Activated T-cell treated with anti-CD3 and anti-CD28 coated beads for 1 hour (primary cell): ENCODE data around the gene NLGN4X.

Source experiments
- DNase-seq: peaks from one replicate; pipeline ENCODE4 v3.0.0-alpha.2; 2020; ENCODE audit warnings: low read depth

Gene NLGN4X

DNA sequence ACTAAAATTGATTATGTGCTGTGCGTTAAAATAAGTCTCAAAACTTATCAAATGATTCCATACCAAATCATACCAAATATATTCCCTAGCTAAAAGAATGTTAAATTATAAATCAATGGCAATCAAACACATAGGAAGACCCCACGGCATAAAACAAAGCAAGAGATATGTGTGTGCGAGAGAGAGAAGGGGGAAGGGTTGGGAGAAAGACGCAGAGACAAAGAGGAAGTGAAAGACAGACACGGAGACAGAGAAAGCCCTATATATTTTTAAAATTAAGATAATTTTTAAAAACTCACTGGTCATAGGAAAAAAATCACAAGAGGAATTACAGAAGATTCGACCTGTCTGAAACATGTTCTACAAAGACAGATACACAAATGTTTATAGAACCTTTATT lies 371.4 kb downstream of the NLGN4X start:
- no peak for DNase-seq

DNA sequence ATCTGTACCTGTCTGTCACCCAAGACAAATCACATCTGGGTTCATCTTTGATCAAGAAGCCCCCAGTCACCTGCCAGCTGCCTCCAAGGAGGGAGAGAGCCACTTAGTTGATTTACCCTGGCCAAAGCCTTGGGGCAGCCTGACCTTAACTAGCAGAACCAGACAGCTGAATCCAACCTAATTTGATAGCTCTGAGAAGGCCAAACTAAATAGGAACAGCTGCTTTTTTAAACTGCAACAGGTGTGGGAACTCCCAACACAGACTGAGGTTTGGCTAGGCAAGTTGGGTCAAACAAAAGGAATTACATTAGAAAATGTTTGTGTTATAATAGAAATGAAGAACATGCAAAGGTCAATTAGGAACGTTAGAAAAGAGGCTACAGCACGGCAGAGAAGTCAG lies 375.7 kb downstream of the NLGN4X start:
- no peak for DNase-seq

DNA sequence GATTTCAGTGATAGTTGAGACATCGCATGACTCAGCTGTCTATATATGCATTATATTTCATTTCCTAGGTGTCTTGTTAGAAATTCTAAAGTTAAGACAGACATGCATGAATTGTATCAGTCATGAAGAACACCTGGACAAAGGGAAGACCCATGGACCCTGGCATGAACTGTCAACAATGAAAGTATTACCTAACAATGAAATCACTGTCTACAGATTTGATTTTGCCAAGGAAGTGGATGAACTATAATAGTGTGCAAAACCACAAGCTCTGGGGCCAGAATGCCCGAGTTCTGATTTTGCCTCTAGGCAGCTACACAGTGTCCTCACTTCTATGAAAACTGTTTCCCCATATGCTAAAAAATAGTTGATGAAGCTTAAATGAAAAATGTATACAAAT lies 386.1 kb downstream of the NLGN4X start:
- DNase-seq, result no peak
